K562 treated with DMSO at 1 percent for 48 hours (cell line): ENCODE measurements around the gene LCE2A. TPM values are rescaled to one million over a fixed set of nuclear protein-coding genes. Genes with fewer than 3 reads are reported as not detected.

ENCODE experiments used
- total RNA-seq: library from RNA; unstranded; fragments of 300-600 nt; gene quantifications from 2 replicates; pipeline ENCODE4 v1.2.3, GENCODE V29; 2022; ENCODE audit warnings: low replicate concordance; ENCODE audit errors: extremely low read depth

The LCE2A gene
- total RNA-seq: not detected in 2 replicates

GRCh38 chr1:152697701-152698600 is at the start of gene LCE2A:
LCE2A (plus strand) TSS chr1:152698345; CDS start chr1:152698902, 557 bp downstream.

GRCh38 chr1:152663098-152663497 is 35.0 kb upstream of the LCE2A start, which contains the start of gene LCE2D:
LCE2D (plus strand) TSS chr1:152663380; CDS start chr1:152664106, 726 bp downstream.

GRCh38 chr1:152674983-152675382 is 23.2 kb upstream of the LCE2A start, which contains the start of gene LCE2C:
LCE2C (plus strand) TSS chr1:152675279; CDS start chr1:152676016, 737 bp downstream.

GRCh38 chr1:152685823-152686222 is 12.3 kb upstream of the LCE2A start, which contains the start of gene LCE2B:
LCE2B (plus strand) TSS chr1:152686123; CDS start chr1:152686844, 721 bp downstream.

GRCh38 chr1:152707860-152708259 is 9.7 kb downstream of the LCE2A start, which contains the start of gene LCE4A:
LCE4A (plus strand) TSS chr1:152708160; CDS start chr1:152709076, 916 bp downstream.

Other genes with a start within 250 kb of the LCE2A start
- not detected in 2 replicates for gene LCE5A, start 187.5 kb upstream of the LCE2A start, total RNA-seq
- not detected in 2 replicates for gene CRCT1, start 183.9 kb upstream of the LCE2A start, total RNA-seq
- not detected in 2 replicates for gene LCE3E, start 131.6 kb upstream of the LCE2A start, total RNA-seq
- gene LCE3D, start 117.8 kb upstream of the LCE2A start, total RNA-seq: not detected in 2 replicates
- not detected in 2 replicates for gene LCE3C, start 98.1 kb upstream of the LCE2A start, total RNA-seq
- not detected in 2 replicates for gene LCE3B, start 84.5 kb upstream of the LCE2A start, total RNA-seq
- not detected in 2 replicates for gene LCE3A, start 75.2 kb upstream of the LCE2A start, total RNA-seq
- not detected in 2 replicates for gene LCE2D, start 35.0 kb upstream of the LCE2A start, total RNA-seq
- gene LCE2C, start 23.1 kb upstream of the LCE2A start, total RNA-seq: not detected in 2 replicates
- gene LCE2B, start 12.2 kb upstream of the LCE2A start, total RNA-seq: not detected in 2 replicates
- not detected in 2 replicates for gene LCE4A, start 9.8 kb downstream of the LCE2A start, total RNA-seq
- not detected in 2 replicates for gene KPRP, start 59.7 kb downstream of the LCE2A start, total RNA-seq
- gene LCE1F, start 76.8 kb downstream of the LCE2A start, total RNA-seq: not detected in 2 replicates
- not detected in 2 replicates for gene LCE1E, start 87.9 kb downstream of the LCE2A start, total RNA-seq
- gene LCE1D, start 98.4 kb downstream of the LCE2A start, total RNA-seq: not detected in 2 replicates
- gene LCE1C, start 108.3 kb downstream of the LCE2A start, total RNA-seq: not detected in 2 replicates
- gene LCE1B, start 113.6 kb downstream of the LCE2A start, total RNA-seq: not detected in 2 replicates
- gene LCE1A, start 129.1 kb downstream of the LCE2A start, total RNA-seq: not detected in 2 replicates
- gene LCE6A, start 144.5 kb downstream of the LCE2A start, total RNA-seq: not detected in 2 replicates
- not detected in 2 replicates for gene LCE7A, start 161.7 kb downstream of the LCE2A start, total RNA-seq
- gene SMCP, start 180.0 kb downstream of the LCE2A start, total RNA-seq: not detected in 2 replicates
- gene IVL, start 210.2 kb downstream of the LCE2A start, total RNA-seq: not detected in 2 replicates
- not detected in 2 replicates for gene SPRR5, start 248.9 kb downstream of the LCE2A start, total RNA-seq